H9 (cell line): ENCODE data around the gene RPP25. TPM values are rescaled to one million over a fixed set of nuclear protein-coding genes. Genes with fewer than 3 reads are reported as not detected.
"Not testable (repeated sequence)": the region's sequence is repeated elsewhere in the genome, so short reads cannot be mapped to it uniquely, and the experiment has no call there.

Experiments used
- DNase-seq: peaks from one replicate; pipeline ENCODE4 v3.0.0-alpha.2; 2017
- H2AFZ ChIP-seq: one replicate; pipeline ENCODE4 v1.6.1; 2013; ENCODE audit warnings: mild to moderate bottlenecking, low read length, control low read depth, moderate library complexity
- H2AK5ac ChIP-seq: 2 replicates; pipeline ENCODE4 v1.6.1; 2013; ENCODE audit warnings: low read length, control low read depth, mixed read lengths; ENCODE audit not compliant: insufficient read length
- H2BK120ac ChIP-seq: one replicate; pipeline ENCODE4 v1.6.1; 2013; ENCODE audit warnings: low read depth, mild to moderate bottlenecking, low read length, control low read depth, inconsistent platforms; ENCODE audit not compliant: poor library complexity, severe bottlenecking
- H2BK12ac ChIP-seq: 2 replicates; pipeline ENCODE4 v1.6.1; 2013; ENCODE audit warnings: low read length, control low read depth, mixed read lengths, low read depth; ENCODE audit not compliant: insufficient read length
- H2BK15ac ChIP-seq: 2 replicates; pipeline ENCODE4 v1.6.1; 2013; ENCODE audit warnings: low read depth, low read length, control low read depth
- H2BK20ac ChIP-seq: one replicate; pipeline ENCODE4 v1.6.1; 2013; ENCODE audit warnings: low read depth, mild to moderate bottlenecking, low read length, control low read depth, inconsistent platforms; ENCODE audit not compliant: poor library complexity, severe bottlenecking
- H2BK5ac ChIP-seq: 2 replicates; pipeline ENCODE4 v1.6.1; 2013; ENCODE audit warnings: low read length, control low read depth, mixed read lengths; ENCODE audit not compliant: insufficient read length
- H3K14ac ChIP-seq: 2 replicates; pipeline ENCODE4 v1.6.1; 2013; ENCODE audit warnings: low read length, control low read depth; ENCODE audit not compliant: insufficient read depth
- H3K18ac ChIP-seq: 2 replicates; pipeline ENCODE4 v1.6.1; 2013; ENCODE audit warnings: low read depth, mild to moderate bottlenecking, mixed read lengths, low read length, control low read depth; ENCODE audit not compliant: insufficient read length
- H3K23ac ChIP-seq: 2 replicates; pipeline ENCODE4 v1.6.1; 2013; ENCODE audit warnings: low read length, control low read depth, mixed read lengths, low read depth; ENCODE audit not compliant: insufficient read length
- H3K23me2 ChIP-seq: 2 replicates; pipeline ENCODE4 v1.6.1; 2013; ENCODE audit warnings: low read depth, mild to moderate bottlenecking, mixed read lengths, low read length, control low read depth; ENCODE audit not compliant: insufficient read length, poor library complexity, severe bottlenecking
- H3K27ac ChIP-seq: 2 replicates; pipeline ENCODE4 v1.5.1; 2013; ENCODE audit warnings: low read length, control low read depth, mixed read lengths, low read depth; ENCODE audit not compliant: insufficient read length
- H3K27me3 ChIP-seq: 2 replicates; pipeline ENCODE4 v1.6.1; 2013; ENCODE audit warnings: low read length, control low read depth, inconsistent platforms; ENCODE audit not compliant: insufficient read depth
- H3K4ac ChIP-seq: 2 replicates; pipeline ENCODE4 v1.6.1; 2013; ENCODE audit warnings: low read depth, mild to moderate bottlenecking, control low read depth, inconsistent platforms, low read length, moderate library complexity
- H3K4me1 ChIP-seq: 2 replicates; pipeline ENCODE4 v1.6.1; 2013; ENCODE audit warnings: low read length, control low read depth, inconsistent platforms; ENCODE audit not compliant: insufficient read depth
- H3K4me2 ChIP-seq: 2 replicates; pipeline ENCODE4 v1.6.1; 2013; ENCODE audit warnings: low read length, control low read depth, mixed read lengths; ENCODE audit not compliant: insufficient read length, insufficient read depth
- H3K56ac ChIP-seq: 2 replicates; pipeline ENCODE4 v1.6.1; 2013; ENCODE audit warnings: low read depth, mild to moderate bottlenecking, mixed read lengths, low read length, control low read depth; ENCODE audit not compliant: insufficient read length
- H3K79me1 ChIP-seq: 2 replicates; pipeline ENCODE4 v1.6.1; 2013; ENCODE audit warnings: low read depth, mild to moderate bottlenecking, moderate library complexity, low read length, control low read depth, inconsistent platforms; ENCODE audit not compliant: insufficient read depth, poor library complexity, severe bottlenecking
- H3K79me2 ChIP-seq: 2 replicates; pipeline ENCODE4 v1.6.1; 2013; ENCODE audit warnings: low read length, control low read depth, inconsistent platforms; ENCODE audit not compliant: insufficient read depth
- H3K9ac ChIP-seq: 2 replicates; pipeline ENCODE4 v1.6.1; 2013; ENCODE audit warnings: low read length, control low read depth, mixed read lengths; ENCODE audit not compliant: insufficient read length; ENCODE audit errors: extremely low read depth
- H3K9me3 ChIP-seq: one replicate; pipeline ENCODE4 v1.6.1; 2013; ENCODE audit warnings: low read depth, low read length, inconsistent platforms; ENCODE audit not compliant: control insufficient read depth
- H3T11ph ChIP-seq: one replicate; pipeline ENCODE4 v1.6.1; 2013; ENCODE audit warnings: mild to moderate bottlenecking, low read length, control low read depth, inconsistent platforms
- H4K20me1 ChIP-seq: one replicate; pipeline ENCODE4 v1.6.1; 2013; ENCODE audit not compliant: control insufficient read depth, insufficient read length, insufficient read depth
- H4K5ac ChIP-seq: 2 replicates; pipeline ENCODE4 v1.6.1; 2013; ENCODE audit warnings: low read depth, mild to moderate bottlenecking, mixed read lengths, low read length, control low read depth; ENCODE audit not compliant: insufficient read length
- H4K8ac ChIP-seq: replicated peaks from 2 replicates; pipeline ENCODE4 v1.6.1; 2013; ENCODE audit warnings: low read length, control low read depth, mixed read lengths, low read depth; ENCODE audit not compliant: insufficient read length
- H4K91ac ChIP-seq: 2 replicates; pipeline ENCODE4 v1.6.1; 2013; ENCODE audit warnings: low read depth, mild to moderate bottlenecking, moderate library complexity, mixed read lengths, low read length, control low read depth; ENCODE audit not compliant: insufficient read length
- H3K27ac Mint-ChIP-seq, 3 experiments: 2 replicates in 2 of 3; 3 replicates in 1 of 3; pipeline ENCODE4 v1.8.0; 2020 to 2021; ENCODE audit warnings: mixed read lengths in 3 of 3, mild to moderate bottlenecking in 1 of 3, moderate library complexity in 1 of 3
- H3K27me3 Mint-ChIP-seq: 2 replicates; pipeline ENCODE4 v1.8.0; 2021; ENCODE audit warnings: low read depth, mild to moderate bottlenecking, moderate library complexity, mixed read lengths
- H3K36me3 Mint-ChIP-seq, 3 experiments: 2 replicates in 2 of 3; 3 replicates in 1 of 3; pipeline ENCODE4 v1.8.0; 2020 to 2021; ENCODE audit warnings: low read depth in 3 of 3, mixed read lengths in 3 of 3; ENCODE audit not compliant: insufficient read depth in 1 of 3
- H3K4me1 Mint-ChIP-seq, 2 experiments: 2 replicates each; pipeline ENCODE4 v1.8.0; 2020; ENCODE audit warnings: mixed read lengths in 2 of 2
- H3K4me3 Mint-ChIP-seq, 2 experiments: 2 replicates in 1 of 2; 3 replicates in 1 of 2; pipeline ENCODE4 v1.8.0; 2020 to 2021; ENCODE audit warnings: mild to moderate bottlenecking in 2 of 2, mixed read lengths in 2 of 2, moderate library complexity in 1 of 2
- H3K9me3 Mint-ChIP-seq, 2 experiments: 2 replicates in 1 of 2; 3 replicates in 1 of 2; pipeline ENCODE4 v1.8.0; 2020; ENCODE audit warnings: mild to moderate bottlenecking in 2 of 2, mixed read lengths in 2 of 2, moderate library complexity in 1 of 2
- CTCF ChIP-seq: fragments of 200-600 bp; sonication (generic); conservative IDR thresholded peaks from 3 replicates; pipeline ENCODE4 v1.8.0; 2021; ENCODE audit warnings: antibody characterized with exemption, mild to moderate bottlenecking
- WGBS: extraction: QIAGEN DNeasy Blood & Tissue Kit; methylation state at CpG from one replicate; pipeline ENCODE4 v1.1.7; 2013; ENCODE audit warnings: missing lambda C conversion rate, low lambda C conversion rate, mixed read lengths; ENCODE audit not compliant: insufficient read length; ENCODE audit errors: extremely low coverage; 5-methylcytosine and 5-hydroxymethylcytosine counted together
- total RNA-seq: library from RNA; stranded (reverse); gene quantifications from 2 replicates; pipeline ENCODE4 v1.2.1, GENCODE V29; 2021

The RPP25 gene
- total RNA-seq, 1 experiment from 2014 or later, result 12.6 TPM

DNA sequence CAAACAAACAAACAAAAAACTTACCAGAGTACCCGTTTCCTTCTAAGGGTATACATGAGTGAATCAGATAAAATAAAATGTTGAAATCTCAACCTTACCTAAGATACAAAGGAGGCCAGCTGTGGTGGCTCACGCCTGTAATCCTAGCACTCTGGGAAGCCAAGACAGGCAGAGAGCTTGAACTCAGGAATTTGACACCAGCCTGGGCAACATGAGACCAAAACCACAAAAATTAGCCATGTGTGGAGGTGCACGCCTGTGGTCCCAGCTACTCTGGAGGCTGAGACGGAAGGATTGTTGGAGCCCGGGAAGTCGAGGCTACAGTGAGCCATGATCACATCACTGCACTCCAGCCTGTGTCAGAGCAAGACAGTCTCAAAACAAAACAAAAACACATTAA lies 38.9 kb downstream of the RPP25 start:
- no peak for TF ChIP-seq CTCF

GRCh38 chr15:74913799-74914198 lies 42.8 kb downstream of the RPP25 start:
- not testable (repeated sequence) for H3K27me3 ChIP-seq, H3K4me1 ChIP-seq
- no CpG with 5 or more reads among the region's 8 CpGs for WGBS

More for the DNA sequence above, 38.9 kb downstream of the RPP25 start:
- H2BK15ac ChIP-seq, result no peak overlapping the region
- H2BK12ac ChIP-seq, result no peak overlapping the region
- H2AFZ ChIP-seq, result no peak overlapping the region
- H4K91ac ChIP-seq, result no peak overlapping the region
- H2AK5ac ChIP-seq, result no peak overlapping the region
- H3T11ph ChIP-seq, result no peak overlapping the region
- no peaks in the 10 kb centered on the region for H3K4me1 ChIP-seq
- H4K8ac ChIP-seq, result no peak overlapping the region
- H3K4me3 Mint-ChIP-seq, result no peak overlapping the region
- H3K9ac ChIP-seq, result no peak overlapping the region
- H3K23me2 ChIP-seq, result no peaks in the 10 kb centered on the region
- H3K27me3 Mint-ChIP-seq, result no peaks in the 10 kb centered on the region
- H3K9me3 Mint-ChIP-seq, result no peaks in the 10 kb centered on the region
- no peak overlapping the region for H3K4me2 ChIP-seq
- H2BK5ac ChIP-seq, result no peak overlapping the region
- H3K79me2 ChIP-seq, result no peaks in the 10 kb centered on the region
- H3K14ac ChIP-seq, result no peak overlapping the region
- no peak overlapping the region for H3K56ac ChIP-seq
- H3K4ac ChIP-seq, result no peak overlapping the region
- no peak for DNase-seq
- H3K9me3 ChIP-seq, result no peaks in the 10 kb centered on the region
- no peak overlapping the region for H3K23ac ChIP-seq
- no peaks in the 10 kb centered on the region for H3K79me1 ChIP-seq
- H3K4me1 Mint-ChIP-seq, result no peaks in the 10 kb centered on the region
- peaks cover 47 to 87% (median 65%) of the 10 kb centered on the region in 3 experiments for H3K36me3 Mint-ChIP-seq
- no peak overlapping the region for H3K18ac ChIP-seq
- H3K27me3 ChIP-seq, result no peaks in the 10 kb centered on the region
- no peak overlapping the region for H4K5ac ChIP-seq
- no peak overlapping the region for H3K27ac ChIP-seq
- no peak overlapping the region for H3K27ac Mint-ChIP-seq
- WGBS, result no CpG with 5 or more reads among the region's 6 CpGs
- no peak overlapping the region for H2BK120ac ChIP-seq
- H2BK20ac ChIP-seq, result no peak overlapping the region
- H4K20me1 ChIP-seq, result no peaks in the 10 kb centered on the region

More at GRCh38 chr15:74913799-74914198, 42.8 kb downstream of the RPP25 start:
- not testable (repeated sequence) for H2AFZ ChIP-seq, H3K23ac ChIP-seq, H4K91ac ChIP-seq, H4K20me1 ChIP-seq, H3K9me3 ChIP-seq, H2BK20ac ChIP-seq, H3K4me1 Mint-ChIP-seq, H2BK12ac ChIP-seq, H3K14ac ChIP-seq, H4K5ac ChIP-seq, H3K18ac ChIP-seq, H3K27me3 Mint-ChIP-seq, H3K27ac ChIP-seq, H3K56ac ChIP-seq, H2AK5ac ChIP-seq, H3K79me1 ChIP-seq, H3K27ac Mint-ChIP-seq, H3K9me3 Mint-ChIP-seq, H2BK120ac ChIP-seq, H3K4ac ChIP-seq, H3T11ph ChIP-seq, H3K4me2 ChIP-seq, DNase-seq, H2BK15ac ChIP-seq, H3K9ac ChIP-seq, H2BK5ac ChIP-seq, H3K4me3 Mint-ChIP-seq, H4K8ac ChIP-seq, H3K79me2 ChIP-seq, H3K23me2 ChIP-seq
- peaks cover 41 to 63% (median 51%) of the 10 kb centered on the region in 3 experiments for H3K36me3 Mint-ChIP-seq
